Muscle of arm (tissue), 12 donors: ENCODE data around the gene KNDC1. TPM values are rescaled to one million over a fixed set of nuclear protein-coding genes. Genes with fewer than 3 reads are reported as not detected.
"Not testable (repeated sequence)": the region's sequence is repeated elsewhere in the genome, so short reads cannot be mapped to it uniquely, and the experiment has no call there.

Source experiments
- DNase-seq: peaks from one replicate; pipeline ENCODE4 v3.0.0-alpha.2; 2013
- polyA plus RNA-seq, 12 donors: library from polyadenylated mRNA; unstranded; fragments of 120-200 nt; gene quantifications; one replicate each; pipeline ENCODE4 v1.2.1, GENCODE V29; 2013; ENCODE audit not compliant: insufficient read length in 12 of 12

The KNDC1 gene
- polyA plus RNA-seq, 12 donors: 1.8 to 10.1 (median 5.3) TPM; not detected in 1

DNA sequence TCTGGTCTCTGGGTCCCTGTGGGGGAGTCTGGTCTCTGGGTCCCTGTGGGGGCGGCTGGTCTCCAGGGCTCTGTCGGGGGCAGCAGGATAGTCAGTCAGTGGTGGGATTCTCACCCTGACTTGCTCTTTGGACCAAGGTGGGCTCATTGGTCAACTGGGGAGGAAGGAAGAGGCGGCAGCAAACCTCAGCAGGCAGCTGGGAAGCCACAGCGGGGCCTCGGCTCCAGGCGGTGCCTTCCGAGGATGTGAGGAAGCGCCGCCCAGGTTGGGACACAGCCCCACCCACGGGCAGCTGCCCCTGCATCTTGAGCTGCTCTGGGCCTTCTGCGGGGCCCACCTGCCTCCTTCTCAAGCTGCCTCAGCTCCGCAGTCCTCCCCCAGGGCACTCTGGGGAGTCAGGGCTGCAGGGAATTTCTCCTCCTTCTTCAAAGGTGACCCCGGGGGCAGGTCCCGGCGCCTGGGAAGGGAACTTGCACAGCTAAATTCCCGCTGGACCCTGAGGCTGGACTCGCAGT, 20.4 kb upstream of the KNDC1 start:
- DNase-seq: no peak

DNA sequence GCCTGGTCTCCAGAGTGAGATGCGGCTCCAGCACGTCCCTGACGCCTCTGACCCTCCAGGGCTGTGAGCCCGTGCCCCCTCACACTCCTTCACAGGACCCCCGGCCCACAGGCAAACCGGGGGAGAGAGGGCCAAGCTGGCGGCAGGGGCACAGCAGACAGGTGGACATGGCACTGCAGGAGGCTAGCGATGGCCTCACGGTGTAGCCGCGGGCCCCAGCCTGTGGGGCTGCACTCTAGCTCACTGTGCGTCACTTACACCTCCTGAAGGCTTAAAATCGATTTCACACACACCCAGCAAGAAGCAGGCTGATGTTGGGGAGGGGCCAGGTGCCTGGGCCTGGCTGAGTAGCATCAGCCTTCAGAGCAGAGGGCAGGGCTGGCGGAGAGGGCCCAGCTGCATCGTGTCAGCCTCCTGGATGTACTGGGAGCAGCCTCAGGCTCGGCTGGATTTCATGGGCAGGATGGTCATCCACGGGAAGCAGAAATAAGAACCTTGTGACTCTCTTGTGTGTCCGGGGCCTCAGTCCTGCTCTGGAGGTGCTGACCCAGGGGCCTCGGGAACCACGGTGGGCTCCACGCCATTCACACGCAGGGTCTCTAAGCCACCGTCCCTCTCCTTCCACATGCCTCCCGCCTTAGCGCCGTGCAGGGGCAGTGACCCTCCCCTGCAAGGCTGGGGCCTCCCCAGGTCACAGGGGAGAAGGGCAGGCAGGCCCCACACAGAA, 19.4 kb upstream of the KNDC1 start:
- DNase-seq: no peak

DNA sequence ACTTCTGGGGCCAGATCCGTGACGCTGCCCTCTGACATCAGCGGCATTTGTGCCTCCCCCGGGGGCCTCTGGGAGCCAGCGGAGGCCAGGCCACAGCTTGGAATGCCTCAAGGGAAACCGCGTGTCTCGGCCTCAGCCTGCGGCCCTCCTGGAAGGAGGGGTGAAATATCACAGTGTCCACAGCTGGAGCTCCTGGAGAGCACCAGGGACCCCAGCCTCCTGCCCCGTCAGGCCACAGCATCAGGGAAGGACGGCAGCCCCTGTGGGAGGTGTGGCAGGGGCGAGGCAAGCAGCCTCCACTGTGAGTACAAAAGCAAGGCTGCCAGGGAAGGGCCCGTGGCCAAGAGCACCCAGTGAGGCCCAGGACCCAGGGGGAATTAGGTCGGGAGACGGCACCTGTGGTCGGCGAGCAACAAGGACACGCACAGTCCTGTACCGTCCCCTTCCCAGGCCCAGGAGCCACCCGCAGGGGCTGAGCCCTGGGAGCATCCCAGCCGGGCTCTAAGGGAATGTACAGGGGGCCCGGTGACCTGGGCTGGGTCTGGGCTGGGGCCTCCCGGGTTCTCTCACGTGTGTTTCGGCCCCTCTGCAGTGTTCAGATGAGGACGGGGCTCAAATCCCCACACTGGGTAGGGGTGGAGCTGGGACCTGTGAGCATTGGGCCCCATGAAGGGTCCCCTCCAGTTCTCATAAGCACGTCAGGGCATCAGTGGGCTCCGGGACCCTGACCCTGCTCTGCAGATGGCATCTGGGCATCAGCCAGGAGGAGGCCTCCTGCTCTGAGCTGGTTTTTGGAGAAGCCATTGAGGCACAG, 18.7 kb upstream of the KNDC1 start:
- no peak for DNase-seq

DNA sequence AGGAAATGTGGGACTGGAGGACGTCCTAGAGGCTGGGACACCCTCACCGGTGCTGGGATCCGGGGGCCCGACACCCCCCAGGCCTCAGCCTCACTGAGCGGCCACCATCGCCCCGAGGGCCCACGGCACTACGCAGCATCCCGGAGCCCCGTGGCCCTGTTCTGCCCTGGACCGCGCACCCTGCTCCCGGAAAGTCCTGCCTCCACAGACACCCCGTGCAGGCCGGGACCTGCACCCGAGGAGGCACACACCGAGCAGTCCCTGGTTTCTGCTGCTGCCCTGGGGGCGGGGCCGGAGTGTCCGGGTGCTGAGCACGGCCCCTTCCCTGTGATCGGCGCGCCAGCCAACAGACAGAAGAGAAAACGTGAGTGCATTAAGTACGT, 18.1 kb upstream of the KNDC1 start:
- DNase-seq: no peak

DNA sequence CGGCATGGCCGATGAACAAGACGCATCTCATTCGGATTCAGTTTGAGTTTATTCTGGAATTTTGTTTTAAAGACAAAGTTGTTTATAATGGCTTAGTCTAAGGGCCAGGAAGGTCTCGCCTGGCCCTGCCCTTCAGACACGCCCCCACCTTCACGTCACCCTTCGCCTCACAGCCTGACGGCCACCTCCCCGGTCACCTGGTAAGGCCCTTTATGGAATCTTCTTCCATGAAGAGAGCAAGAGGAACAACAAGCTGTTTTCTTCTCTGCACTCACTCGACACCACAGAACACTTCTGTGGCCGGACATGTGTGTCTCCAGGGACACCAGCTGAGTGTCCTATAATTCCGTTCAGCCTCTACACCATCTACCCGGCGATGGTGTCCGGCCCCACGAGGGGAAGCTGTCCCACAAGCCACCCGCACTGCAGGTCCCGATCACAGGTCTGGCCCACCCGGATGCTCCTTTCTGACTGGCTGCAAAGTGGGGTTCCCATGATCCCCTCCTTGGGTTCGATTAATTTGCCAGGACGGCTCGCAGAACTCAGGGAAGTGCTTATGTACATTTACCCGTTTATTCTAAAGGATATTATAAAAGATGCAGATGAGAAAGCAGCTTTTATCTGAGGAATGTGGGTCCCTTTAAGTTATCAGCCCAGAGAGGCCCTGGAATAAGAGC, 17.4 kb upstream of the KNDC1 start:
- DNase-seq: no peak

DNA sequence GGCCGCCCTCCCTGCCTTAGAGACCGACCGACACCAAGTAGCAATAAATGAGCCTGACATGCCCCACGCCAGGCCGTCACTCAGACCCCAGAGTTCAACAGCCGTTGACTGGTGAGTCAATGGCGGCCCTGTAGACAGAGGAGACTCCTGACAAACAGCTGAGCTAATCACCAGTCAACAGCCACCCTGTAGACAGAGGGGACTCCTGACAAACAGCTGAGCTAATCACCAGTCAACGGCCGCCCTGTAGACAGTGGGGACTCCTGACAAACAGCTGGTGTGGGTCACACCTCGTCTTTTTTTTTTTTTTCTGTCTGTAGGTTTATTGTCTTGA, 16.9 kb upstream of the KNDC1 start:
- DNase-seq: no peak

DNA sequence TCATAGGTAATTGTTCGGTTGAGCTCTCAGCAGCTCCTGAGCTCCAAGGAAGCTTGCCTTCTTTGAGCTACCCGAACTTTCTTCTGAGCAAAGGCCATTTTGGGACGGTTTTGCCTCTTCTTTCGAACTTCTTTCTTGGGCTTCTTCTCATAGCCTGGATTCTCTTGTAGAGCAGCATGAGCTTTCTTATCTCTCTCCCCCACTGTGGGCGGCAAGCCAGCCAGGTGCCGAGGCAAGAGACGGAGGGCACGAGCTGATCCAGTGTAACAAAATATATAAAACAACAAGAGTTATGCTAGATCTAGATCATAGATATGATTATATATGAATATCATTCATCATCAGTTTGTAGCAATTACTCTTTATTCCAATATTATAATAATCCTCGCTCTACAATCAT, 16.5 kb upstream of the KNDC1 start:
- DNase-seq: no peak

DNA sequence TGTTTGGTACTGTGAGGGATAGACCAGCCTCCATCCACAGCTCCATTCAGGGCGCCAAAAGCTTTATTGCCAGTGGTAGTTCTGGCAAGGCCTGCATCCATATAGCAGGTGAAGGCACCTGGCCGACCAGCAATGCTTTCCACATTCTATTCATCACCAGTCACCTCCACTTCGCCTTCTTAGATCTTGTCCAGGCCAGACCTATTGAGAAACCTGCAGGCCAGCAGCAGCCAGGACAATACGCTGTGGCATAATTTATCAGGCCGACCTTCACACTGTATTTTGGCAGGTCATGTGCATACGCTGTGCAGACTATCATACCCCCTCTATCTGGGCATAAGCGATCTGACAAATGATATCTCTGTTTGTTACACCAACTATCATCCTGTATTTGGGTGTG, 15.2 kb upstream of the KNDC1 start:
- no peak for DNase-seq

DNA sequence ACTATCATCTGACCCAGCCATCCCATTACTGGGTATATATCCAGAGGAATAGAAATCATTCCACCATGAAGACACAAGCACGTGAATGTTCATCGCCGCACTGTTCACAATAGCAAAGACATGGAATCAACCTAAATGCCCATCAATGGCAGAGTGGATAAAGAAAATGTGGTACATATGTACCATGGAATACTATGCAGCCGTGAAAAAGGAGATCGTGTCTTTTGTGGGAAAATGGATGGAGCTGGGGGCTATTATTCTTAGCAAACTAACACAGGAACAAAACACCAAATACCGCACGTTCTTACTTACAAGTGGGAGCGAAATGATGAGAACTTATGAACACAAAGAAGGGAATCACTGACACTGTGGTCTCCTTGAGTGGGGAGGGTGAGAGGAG, 9.8 kb upstream of the KNDC1 start:
- DNase-seq: no peak

DNA sequence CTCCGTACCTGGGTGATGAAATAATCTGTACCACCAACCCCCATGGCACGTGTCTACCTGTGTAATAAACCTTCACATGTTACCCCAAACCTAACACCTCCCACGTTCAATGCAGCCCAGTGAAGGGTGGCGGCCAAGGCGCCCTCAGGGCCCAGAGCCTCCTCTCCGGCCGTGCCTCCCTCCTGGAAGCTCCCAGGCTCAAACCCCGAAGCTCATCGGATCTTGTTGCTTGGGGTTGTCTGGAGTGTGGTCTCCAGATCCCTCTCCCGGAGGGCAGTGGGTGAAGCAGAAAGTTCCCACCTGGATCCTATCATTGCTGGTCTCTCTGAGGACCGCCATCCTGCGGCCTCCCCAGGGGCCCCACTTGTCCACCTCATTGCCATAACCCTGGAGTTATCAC, 9.4 kb upstream of the KNDC1 start:
- no peak for DNase-seq

DNA sequence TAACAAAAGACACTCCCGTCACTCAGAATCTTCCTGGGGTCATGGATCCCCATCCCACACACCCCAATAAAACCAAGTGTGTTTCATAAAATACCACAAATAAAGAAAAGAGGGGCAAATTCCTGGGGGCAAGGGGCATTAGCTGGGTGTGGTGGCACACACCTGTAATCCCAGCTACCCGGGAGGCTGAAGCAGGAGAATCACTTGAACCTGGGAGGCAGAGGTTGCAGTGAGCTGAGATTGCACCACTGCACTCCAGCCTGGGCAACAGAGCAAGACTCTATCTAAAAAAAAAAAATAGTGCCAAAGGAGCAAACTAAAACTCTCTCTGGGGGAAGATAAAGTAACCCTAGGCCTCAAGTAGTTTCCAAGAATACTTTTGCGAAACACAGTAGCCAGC, 8.9 kb upstream of the KNDC1 start:
- not testable (repeated sequence) for DNase-seq

DNA sequence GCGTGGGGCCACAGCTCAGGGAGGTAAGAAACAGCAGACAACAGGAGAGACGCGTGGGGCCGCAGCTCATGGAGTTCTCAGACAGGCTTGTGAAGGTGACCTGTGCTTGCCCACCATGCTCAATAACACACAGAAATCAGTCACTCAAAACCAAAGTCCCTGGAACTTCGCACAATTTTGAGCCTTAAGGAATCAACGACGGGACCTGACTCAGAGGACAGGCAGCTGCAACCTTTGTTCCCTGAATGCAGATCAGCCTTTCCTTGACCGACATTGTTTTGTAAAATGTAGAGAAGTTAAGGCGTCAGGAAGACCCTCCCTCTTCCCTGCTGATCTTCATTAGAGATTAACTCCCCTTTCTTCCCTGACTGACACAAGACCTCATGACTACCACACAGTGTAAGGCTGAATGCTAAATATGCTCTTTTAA, 8.5 kb upstream of the KNDC1 start:
- no peak for DNase-seq

DNA sequence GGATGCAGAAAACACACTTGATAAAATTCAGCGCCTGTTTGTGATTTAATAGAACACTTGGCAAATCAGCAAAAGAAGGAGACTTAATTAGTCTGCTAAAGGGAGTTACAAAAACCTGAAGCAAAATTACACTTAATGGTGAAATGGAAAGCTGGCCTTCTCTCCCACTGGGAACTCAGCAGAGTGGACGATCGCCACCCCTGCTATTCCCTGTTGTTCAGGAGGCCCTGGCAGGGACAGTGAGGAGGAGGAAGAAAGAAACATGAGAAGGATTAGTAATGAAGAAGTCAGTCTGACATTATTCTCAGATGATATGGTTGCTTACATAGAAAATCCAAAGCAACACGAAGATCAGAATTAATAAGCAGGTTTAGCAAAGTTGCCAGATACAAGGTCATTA, 5.6 kb upstream of the KNDC1 start:
- no peak for DNase-seq

DNA sequence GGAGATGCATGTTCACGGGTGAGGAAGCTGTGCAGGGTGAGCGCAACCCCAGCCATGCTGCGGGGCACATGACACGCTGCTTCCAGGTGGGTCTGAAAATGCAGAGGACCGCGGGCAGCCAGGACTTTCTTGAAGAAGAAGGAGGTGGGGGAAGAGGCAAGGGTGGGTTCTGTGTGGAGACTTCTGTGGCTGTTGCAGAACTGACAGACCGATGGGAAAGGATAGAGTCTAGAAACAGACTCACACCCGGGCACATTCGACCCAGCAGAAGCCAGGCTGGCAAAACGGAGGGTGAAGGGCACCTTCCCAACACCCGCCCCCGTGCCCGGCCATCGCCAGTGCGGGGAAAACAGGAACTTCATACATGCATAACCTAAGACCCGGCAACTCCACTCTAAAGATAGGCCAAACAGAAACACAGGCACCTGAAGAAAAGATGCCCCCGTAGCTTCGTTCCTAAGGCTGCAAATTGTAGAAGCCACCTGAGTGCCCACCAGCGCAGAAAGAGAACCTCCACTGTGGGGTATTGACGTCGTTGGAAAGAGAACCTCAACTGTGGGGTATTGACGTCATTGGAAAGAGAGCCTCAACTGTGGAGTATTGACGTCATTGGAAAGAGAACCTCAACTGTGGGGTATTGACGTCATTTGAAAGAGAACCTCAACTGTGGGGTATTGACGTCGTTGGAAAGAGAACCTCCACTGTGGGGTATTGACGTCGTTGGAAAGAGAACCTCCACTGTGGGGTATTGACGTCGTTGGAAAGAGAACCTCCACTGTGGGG, 4.8 kb upstream of the KNDC1 start:
- DNase-seq: no peak

DNA sequence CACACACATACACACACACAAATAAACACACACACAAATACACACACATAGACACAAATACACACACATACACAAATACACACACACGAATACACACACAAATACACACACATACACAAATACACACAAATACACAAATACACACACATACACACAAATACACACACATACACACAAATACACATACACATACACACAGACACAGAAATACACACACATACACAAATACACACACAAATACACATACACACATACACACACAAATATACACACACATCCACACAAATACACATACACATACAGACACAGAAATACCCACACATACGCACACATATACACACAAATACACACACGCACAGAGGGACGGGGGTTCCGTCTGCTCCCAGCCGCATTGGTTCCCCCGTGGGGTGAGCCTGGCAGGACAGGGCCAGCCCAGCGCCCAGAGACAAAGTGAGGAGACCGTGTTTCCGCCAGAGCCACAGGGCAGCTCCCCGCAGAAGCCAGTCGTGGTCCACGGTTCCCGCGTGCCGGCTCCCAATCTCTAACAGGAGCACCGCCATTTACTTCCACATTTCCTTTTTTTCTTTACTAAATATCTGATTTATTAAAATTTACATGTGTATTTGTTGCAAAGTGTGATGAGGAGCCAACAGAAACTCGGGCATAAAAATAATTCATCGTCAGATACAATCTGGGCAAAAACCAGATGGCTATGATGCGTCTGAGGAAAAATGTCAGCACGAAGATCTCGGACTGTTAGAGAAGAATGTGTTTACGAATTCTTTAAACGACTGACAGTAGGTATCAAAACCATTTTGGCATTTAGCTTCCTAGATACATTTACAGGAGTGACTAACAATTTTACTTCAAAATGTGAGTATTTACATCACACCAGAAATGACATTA, 3.1 kb upstream of the KNDC1 start:
- no peak for DNase-seq

DNA sequence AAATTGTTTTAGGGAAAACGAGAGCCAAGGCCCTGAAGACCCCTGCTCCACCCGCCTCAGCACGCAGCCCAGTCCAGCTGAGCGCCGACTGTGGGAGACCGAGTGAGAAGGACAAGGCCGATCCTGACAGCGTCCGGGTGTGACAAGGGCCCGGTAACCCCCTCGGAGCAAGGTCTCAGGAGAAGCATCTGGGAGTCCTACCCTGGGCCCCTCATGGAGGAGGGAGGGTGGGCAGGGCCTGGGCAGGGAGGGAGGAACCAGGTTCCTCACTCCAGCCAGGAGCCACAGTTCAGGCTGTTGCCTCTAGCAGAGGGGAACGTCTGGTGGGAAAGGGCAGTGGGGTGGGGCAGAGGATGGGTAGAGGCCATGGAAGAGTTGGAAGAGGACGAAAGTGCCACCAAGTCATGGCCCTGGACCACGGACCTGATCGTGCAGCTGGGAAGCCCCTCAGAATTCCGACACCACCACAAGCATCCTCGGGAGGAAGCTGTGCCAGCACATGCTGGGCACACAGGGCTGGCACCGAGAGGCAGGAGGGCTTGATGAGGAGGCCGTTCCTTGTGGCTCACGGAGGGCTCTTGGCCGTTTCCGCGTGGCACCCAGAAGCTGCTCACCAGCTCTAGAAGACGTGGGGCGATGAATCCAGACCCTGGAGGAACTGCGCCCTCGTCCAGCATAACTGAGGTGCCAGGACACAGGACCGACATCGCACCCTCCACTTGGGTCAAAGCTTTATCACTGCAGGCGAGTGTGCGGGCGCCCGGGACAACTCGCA, 2.2 kb upstream of the KNDC1 start:
- DNase-seq: no peak

DNA sequence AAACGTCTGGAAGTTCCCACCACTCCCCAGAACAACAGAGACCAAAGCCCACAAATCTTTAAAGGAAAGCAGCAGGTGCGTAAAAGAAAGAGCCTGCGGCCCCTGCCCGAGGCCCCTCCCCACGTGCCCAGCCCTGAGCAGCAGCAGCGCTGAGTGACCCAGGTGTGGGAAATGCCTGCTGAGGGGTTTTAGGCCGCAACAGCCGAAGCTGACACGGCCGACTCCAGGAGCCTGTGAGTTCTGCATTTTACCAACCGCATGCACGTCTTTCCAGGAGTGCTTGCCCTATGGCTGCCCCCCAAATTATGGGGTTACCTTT, 1.6 kb upstream of the KNDC1 start:
- DNase-seq: no peak

DNA sequence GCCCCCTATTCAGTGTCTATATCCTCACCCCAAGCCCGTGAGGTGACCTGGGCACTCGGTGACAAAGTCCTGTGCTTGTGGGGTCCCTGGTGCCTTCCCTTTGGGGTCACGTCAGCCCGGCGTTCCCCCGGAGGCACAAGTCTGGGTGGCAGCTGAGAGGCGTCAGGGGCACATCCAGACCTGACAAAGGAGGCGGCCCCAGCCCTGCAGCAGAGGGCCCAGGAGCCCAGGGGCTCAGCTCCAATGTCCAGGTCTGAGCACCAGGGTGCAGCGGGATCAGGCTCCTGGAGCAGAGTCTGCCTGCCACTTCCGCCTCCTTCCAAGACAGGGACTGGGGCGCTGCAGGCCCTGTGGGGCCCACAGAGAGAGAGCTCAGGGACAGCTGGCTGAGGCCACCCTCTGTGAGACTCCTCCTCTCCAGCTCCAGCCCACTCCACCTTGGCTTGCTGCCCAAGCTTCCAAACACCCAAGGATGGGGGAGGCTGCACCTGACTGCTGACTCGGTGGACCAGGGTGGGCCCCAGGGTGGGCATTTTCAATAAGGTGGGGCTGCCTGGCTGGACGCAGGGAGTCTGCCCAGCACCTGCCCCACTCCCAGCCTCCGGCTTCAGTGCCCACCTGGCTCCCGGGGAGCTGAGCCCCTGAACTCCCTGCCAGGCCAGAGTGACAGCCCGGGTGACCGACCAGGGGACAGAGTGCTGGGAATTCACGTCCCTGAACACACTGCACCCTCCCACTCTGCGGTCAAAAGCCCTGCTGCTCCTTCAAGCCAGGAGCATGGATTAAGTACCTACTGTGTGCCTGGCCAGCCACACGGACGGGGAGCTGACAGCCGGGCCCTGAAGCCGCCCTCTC, 1.0 kb upstream of the KNDC1 start:
- DNase-seq: no peak

DNA sequence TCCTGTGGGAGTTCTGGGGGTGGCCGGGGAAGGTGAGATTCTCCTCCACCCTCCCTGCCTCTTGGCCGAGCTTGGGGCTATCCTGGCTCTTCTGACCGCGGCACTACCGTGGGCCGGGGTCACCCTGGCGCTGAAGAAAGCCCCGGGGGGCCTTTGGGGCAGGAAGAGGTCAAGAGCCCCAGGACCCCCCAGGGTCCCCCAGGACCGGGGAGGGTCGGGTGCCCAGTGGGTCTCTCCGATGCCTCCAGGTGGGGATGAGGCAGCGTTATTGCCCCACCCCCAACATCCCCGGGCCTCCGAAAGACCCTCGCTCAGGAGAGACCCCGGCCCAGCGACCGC, 439 bp upstream of the KNDC1 start:
- DNase-seq: no peak
